Measurements from ENCODE around the gene LTC4S.
"Not testable (repeated sequence)": the region's sequence is repeated elsewhere in the genome, so short reads cannot be mapped to it uniquely, and the experiment has no call there.

The LTC4S gene

DNA sequence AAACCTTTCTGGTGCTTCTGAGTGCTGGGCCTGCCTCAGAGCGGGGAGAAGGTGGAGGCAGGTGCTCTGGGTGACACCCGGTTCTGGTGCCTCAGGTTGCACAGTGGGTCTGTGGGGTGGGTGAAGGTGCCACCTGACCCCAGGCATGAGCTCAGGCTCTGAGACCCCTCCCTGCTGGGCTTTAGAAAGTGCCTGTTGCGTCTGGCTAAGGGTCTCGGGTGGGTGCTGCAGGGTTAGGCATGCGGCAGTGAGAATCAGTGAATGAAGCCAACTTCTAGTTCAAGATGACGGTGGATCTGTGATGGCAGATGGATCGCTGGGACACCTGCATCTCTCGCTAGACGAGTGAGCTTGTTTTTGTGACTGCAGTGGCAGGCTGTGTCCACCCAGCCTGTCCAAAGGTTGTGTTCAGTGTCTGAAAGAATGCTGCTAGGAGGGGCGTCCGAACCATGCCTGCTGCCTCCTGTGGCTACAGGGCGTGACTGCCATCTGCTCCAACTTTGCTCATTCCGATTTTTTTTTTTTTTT is 31.9 kb downstream of the LTC4S start:
- no peak for DNase-seq (ENCODE audit: low read depth)

DNA sequence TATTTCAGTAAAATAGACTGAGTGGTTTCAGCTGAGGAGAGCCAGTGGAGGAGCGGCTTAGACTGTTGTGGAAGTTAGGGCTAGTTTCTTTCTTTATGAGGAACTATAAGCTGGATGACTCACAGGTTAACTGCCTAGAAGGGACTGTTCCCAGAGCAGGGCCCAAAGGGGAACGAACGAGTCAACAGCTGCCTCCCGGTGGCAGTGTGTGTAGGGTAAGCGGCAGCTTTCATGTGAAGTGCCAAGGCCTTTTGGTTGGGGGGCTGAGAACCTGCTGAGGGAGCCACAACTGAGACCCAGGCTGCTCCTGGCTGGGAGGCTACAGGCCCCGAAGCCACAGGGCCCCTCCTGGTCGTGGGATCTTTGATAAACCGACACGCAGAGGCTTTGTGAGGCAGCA is 33.9 kb downstream of the LTC4S start:
- no peak for DNase-seq (ENCODE audit: low read depth)

DNA sequence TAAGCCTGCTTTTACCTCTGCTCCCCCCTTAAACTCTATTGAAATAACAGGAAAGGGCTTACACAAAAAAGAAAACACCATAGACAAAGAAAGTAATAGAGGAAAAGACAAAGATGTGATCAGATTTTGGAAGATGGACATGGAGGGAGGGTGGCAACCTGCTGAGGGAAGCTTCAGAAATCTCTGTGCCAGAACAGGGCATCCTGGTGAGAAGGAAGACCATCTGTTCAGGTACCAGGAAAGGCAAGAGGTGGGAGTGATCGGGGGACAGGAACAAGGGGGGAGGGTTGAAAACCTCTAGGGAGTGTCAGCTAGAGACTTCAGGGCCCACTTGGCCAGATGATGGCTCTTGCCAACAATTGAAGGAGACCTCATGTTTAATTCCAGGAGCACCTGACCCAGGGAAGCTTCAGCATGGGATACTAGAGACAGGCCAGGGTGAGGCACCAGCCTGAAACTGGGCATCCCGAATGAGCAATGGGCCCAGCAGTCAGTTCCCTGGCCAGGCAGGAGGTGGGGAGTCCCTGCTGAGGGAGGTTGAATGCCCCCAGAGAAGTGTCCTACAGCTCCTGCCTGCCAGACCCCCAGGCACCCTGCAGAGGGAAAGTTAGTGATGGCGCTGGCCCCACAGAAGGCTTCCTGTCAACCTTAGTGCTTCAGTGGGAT is 35.1 kb downstream of the LTC4S start:
- no peak for DNase-seq (ENCODE audit: low read depth)

DNA sequence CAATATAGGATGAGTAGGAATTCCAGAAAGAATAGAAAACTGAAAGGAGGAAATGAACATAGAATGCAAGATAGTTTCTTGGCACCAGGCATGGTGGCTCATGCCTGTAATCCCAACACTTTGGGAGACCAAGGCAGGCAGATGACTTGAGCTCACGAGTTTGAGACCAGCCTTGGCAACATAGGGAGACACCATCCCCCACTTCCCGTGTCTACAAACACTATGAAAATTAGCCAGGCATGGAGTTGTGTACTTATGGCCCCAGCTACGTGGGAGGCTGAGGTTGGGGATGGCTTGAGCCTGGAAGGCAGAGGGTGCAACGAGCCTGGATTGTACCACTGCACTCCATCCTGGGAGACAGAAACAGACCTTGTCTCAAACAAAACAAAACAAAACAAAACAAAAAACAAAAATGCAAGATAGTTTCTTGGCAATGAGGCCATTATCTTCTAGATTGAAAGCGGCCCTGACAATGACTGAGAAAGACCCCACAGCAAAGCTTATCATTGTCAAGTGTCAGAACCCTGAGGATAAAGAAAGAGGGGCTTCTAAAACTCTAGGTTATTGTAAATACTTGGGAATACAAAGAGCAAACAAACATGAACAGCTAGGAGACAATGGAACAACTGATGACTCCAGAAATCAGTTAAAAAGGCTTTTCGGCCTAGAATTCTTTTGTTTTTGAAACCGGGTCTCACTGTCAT is 36.1 kb downstream of the LTC4S start:
- DNase-seq (ENCODE audit: low read depth), result no peak

DNA sequence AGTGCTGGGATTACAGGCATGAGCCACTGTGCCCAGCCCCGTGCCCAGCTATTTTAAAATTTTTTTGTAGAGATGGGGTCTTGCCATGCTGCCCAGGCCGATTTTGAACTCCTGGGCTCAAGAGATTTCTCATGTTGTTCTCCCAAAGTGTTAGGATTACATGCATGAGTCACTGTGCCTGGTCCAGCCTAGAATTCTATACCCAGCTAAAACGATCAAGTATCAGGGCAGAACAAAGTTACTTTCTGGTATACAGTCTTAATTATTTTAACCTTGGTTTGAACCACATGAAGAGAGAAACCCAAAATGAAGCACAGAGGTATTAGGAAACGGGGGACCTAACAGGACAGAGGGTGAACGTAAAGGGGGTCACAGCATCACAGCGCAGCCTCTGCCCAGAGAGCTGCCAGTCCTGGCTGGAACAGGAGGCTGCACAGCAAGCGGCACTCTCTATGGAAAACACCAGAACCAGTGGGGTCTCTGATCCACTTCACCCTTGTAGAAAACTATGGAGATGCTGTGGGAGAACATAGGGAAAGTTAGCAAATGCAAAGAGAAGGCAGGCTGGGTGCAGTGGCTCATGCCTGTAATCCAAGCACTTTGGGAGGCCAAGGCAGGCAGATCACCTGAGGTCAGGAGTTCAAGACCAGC is 37.2 kb downstream of the LTC4S start:
- no peak for DNase-seq (ENCODE audit: low read depth)

DNA sequence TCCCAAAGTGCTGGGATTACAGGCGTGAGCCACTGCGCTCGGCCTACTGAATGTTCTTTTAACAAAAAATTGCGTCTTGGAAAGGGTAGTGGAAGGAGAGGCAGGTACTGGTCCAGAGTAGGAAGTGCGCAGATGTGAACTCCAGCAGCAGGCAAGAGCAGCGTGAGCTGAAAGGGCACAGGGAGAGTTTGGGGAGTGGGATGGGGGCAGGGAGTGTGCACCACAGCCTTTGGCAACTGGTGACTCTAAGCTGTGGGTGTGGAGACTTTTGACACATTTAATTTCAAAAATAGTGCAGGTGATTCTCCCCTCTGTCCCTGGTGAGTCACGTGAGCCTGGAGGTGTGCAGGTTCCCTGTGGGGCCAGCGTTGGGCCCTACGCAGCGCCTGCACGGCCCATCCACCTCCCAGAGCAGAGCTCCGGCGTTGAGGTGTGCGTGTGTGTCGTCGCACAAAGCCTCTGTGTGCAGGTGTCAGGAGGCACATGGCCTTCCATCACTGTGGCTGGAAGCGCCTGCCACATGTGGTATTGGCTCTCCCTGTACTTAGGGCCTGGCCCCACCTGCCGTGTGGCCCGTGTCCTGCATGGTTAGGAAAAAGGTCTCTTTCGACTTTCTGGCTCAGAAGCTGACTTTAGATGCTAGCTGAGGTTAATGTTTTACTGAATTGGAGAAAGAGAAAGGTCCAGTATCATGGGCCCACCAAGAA is 38.4 kb downstream of the LTC4S start:
- no peak for DNase-seq (ENCODE audit: low read depth)

DNA sequence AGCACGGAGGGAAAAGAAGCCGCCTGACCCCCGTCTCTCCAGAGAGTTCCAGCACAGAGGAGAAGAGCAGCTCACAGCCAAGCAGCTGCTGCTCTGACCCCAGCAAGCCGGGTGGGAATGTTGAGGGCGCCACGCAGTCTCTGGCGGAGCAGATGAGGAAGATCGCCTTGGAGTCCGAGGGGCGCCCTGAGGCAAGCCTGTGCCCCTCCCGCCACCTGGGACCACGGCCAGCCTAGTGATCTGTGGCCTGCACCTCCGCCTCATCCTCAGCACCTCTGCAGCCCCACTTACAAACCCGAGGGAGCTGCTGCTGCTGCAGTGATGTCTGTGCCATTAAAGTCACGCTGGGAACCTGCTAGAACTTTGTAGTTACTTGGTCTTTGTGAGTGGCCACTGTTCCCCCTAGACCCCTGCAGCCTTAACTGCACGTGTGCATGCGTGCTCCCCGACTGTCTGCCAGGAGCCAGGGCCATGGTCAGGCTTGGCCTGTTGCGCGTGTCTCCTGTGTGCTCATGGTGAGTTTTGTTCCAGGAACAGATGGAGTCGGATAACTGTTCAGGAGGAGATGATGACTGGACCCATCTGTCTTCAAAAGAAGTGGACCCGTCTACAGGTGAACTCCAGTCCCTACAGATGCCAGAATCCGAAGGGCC is 39.4 kb downstream of the LTC4S start:
- no peak for DNase-seq (ENCODE audit: low read depth)

DNA sequence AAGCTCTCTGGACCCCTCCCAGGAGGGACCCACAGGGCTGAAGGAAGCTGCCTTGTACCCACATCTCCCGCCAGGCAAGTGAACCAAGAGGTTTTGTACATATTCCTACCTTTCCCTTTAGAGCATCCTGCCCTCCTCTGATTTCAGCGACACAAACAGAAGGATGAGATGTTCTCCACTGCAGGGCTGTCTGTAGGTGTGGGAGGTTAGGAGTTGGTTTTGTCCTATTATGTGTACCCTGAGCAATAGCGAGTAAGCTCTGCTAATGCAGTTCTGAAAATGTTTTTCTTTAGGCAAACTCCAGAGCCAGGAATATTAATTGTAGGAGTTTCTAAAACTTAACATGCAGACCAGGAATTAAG is 39.9 kb downstream of the LTC4S start:
- no peak for DNase-seq (ENCODE audit: low read depth)

DNA sequence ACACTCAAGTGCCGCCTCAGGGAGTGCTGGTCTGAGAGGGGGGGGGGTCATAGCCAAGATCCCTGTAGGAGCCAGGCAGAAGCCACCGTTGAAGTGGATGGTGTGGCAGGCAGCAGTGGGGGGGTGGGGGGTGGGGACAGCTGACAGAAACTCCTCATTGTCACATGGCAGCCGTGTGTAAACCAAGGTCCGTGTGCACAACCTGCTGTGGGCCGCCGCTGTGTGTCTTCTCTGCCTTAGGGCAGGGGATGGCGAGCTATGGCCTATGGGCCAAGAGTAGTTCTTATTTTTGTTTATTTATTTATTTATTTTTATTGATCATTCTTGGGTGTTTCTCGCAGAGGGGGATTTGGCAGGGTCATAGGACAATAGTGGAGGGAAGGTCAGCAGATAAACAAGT is 40.3 kb downstream of the LTC4S start:
- DNase-seq (ENCODE audit: low read depth), result no peak

DNA sequence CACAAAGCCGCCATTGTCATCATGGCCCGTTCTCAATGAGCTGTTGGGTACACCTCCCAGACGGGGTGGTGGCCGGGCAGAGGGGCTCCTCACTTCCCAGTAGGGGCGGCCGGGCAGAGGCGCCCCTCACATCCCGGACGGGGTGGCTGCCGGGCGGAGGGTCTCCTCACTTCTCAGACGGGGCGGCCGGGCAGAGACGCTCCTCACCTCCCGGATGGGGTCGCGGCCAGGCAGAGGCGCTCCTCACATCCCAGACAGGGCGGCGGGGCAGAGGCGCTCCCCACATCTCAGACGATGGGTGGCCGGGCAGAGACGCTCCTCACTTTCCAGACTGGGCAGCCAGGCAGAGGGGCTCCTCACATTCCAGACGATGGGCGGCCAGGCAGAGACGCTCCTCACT is 41.1 kb downstream of the LTC4S start:
- not testable (repeated sequence) for DNase-seq (ENCODE audit: low read depth)

DNA sequence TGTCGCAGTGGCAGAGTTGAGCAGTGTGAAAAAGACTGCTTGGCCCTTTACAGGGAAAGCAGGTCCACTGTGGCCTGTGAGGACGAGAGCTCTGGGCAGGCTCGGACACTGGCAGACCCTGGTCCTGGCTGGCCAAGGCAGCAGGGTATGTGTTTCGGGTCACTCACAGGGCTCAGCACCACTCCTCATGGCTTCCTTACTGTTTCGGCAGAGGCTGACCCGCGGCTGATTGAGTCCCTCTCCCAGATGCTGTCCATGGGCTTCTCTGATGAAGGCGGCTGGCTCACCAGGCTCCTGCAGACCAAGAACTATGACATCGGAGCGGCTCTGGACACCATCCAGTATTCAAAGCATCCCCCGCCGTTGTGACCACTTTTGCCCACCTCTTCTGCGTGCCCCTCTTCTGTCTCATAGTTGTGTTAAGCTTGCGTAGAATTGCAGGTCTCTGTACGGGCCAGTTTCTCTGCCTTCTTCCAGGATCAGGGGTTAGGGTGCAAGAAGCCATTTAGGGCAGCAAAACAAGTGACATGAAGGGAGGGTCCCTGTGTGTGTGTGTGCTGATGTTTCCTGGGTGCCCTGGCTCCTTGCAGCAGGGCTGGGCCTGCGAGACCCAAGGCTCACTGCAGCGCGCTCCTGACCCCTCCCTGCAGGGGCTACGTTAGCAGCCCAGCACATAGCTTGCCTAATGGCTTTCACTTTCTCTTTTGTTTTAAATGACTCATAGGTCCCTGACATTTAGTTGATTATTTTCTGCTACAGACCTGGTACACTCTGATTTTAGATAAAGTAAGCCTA is 42.6 kb downstream of the LTC4S start:
- DNase-seq (ENCODE audit: low read depth), result no peak

DNA sequence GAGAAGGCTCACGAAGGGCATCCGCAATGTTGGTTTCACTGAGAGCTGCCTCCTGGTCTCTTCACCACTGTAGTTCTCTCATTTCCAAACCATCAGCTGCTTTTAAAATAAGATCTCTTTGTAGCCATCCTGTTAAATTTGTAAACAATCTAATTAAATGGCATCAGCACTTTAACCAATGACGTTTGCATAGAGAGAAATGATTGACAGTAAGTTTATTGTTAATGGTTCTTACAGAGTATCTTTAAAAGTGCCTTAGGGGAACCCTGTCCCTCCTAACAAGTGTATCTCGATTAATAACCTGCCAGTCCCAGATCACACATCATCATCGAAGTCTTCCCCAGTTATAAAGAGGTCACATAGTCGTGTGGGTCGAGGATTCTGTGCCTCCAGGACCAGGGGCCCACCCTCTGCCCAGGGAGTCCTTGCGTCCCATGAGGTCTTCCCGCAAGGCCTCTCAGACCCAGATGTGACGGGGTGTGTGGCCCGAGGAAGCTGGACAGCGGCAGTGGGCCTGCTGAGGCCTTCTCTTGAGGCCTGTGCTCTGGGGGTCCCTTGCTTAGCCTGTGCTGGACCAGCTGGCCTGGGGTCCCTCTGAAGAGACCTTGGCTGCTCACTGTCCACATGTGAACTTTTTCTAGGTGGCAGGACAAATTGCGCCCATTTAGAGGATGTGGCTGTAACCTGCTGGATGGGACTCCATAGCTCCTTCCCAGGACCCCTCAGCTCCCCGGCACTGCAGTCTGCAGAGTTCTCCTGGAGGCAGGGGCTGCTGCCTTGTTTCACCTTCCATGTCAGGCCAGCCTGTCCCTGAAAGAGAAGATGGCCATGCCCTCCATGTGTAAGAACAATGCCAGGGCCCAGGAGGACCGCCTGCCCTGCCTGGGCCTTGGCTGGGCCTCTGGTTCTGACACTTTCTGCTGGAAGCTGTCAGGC is 43.6 kb downstream of the LTC4S start:
- no peak for DNase-seq (ENCODE audit: low read depth)

DNA sequence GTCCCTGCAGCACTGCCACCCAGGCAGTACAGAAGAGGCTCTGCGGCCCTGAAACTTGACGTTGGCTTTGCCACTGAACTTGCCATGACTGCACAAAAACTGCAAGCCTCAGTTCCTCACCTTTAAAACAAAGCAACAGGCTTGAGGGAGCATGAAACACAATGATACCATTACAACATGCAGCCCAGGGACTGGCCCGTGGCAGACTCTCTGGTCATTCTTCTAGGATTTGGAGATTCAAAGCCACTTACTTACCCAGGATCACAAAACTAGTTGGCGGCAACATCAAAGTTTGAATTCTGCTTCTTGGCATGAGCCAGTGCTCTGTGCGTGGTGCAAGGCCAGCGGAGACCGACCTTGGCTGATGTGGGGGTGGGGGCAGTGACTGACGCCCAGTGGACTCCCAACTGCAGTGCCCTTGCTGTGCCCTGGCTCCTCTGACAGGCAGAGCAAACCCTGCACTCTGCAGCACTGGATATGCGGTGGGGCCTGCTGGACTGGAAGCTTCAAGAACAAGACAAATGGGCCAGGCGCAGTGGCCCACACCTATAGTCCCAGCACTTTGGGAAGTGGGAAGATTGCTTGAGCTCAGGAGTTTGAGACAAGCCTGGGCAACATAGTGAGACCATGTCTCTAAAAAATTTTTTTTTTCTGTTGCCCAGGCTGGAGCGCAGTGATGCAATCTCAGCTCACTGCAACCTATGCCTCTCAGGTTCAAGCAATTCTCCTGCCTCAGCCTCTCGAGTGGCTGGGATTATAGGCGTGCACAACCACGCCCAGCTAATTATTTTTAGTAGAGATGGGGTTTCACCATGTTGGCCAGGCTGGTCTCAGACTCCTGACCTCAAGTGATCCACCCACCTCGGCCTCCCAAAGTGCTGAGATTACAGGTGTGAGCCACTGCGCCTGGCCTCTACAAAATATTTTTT is 45.8 kb downstream of the LTC4S start:
- no peak for DNase-seq (ENCODE audit: low read depth)

DNA sequence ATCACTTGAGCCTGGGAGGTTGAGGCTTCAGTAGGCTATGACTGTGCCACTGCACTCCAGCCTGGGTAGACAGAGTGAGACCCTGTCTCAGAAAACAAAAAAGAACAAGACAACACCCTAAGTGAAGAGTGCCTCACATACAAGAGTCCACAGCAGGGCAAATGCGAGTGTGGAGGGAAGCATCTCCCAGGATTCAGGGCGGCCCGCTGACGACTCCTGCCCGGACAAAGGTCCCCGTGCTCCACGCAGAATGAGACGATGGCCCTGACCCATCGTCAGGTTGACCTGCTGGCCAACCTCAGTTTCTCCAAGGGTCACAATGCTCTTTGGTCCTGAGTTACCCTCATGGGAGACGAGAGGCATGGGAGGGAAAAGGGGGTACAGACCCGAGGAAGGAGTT is 46.5 kb downstream of the LTC4S start:
- DNase-seq (ENCODE audit: low read depth), result no peak

DNA sequence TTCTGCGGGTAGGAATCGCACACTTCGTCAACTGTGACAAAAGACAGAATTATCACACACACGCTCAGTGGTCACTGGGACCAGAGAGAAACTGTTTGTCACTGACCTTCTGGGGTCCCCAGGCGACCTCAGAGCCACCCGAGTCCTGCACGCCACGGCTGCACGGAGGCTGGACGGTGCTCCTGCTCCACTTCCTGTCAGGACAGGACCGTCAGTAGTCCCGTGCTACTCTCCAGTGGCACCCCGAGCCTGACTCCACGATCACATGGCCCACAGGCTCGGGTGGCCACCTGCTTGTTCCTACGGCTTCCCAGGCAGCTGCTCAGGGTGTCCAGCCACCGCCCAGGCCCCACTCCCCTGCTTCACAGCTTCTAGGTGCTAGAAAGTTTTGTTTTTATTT is 47.0 kb downstream of the LTC4S start:
- no peak for DNase-seq (ENCODE audit: low read depth)

DNA sequence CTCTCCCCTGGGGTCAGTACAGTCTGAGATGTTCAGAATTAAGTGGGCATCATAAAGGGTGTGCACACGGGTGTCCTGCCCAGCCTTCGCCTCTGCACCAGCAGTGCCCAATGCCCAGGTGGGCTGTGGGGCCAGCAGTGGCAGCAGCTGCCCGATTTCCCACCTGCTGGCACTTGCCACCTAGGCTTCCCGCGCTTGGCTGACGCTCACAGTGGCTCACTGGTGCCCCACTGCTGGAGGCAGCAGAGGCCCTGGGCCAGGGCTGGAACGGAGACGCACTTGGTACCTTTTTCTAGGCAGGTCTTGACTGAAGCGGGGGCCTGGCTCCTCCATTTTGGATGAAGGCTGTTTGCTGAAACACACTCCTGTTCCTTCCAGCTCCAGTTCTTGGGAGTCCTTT is 47.8 kb downstream of the LTC4S start:
- no peak for DNase-seq (ENCODE audit: low read depth)

Measured in stimulated activated CD8-positive, alpha-beta memory T cell treated with anti-CD3 and anti-CD28 coated beads, Interleukin-15, amount 100 ng/mL, for 1 hour (primary cell).